ENCODE results near the gene SPEM2. TPM values are rescaled to one million over a fixed set of nuclear protein-coding genes. Genes with fewer than 3 reads are reported as not detected.

Gene SPEM2
- polyA plus RNA-seq, 1 experiment = not detected

- CTCF ChIA-PET = interaction anchor here (1.6 kb wide), 1 partner anchor 11 kb away, joined by 3 read pairs; no protein-coding TSS in a partner anchor
- H3K27me3 ChIP-seq (ENCODE audit: control insufficient read depth, insufficient read depth, low read length) = peaks cover 3% of the 10 kb centered on the region
- H3K27ac ChIP-seq (ENCODE audit: low read depth, low read length) = no peak overlapping the region
- TF ChIP-seq CTCF (IDR thresholded peaks at IDR 0.05; ENCODE audit: low read depth, low read length) = no peak
- H3K9me3 ChIP-seq (ENCODE audit: control insufficient read depth, insufficient read depth, low read length) = peaks cover 1% of the 10 kb centered on the region; the same call in 1 of the 2 replicates
- POLR2A ChIA-PET = no interaction called here
- no peak for DNase-seq (ENCODE audit: low read depth, low spot score)
- H3K4me3 ChIP-seq (ENCODE audit: low read depth, low read length) = no peak overlapping the region
These were observed 917 bp downstream of the SPEM2 start for GRCh38 chr17:7426203-7426863.

DNA sequence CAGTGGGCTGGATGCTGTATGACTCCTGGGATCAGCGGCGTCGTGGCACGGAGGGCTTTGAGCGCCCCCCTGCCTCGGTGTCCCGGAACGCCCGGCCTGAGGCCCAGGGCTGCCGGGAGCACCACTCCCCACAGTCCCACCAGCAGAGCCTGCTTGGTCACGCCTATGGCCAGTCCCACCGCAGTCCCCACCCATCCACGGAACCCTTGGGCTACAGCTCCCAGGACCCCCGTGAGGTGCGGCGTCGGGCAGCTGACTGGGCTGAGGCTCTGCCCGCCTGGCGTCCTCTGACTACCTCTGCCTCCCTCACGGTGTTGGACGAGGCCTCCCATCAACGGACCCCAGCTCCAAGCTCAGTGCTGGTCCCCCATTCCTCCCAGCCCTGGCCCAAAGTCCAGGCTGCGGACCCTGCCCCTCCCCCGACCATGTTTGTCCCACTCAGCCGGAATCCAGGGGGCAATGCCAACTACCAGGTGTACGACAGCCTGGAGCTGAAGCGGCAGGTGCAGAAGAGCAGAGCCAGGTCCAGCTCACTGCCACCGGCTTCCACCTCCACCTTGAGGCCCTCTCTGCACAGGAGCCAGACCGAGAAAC lies 1.6 kb downstream of the SPEM2 start:
- Histone ChIP-seq H3K27ac (ENCODE audit: low read depth, low read length) (no peak overlapping the region), H3K27me3 (ENCODE audit: control insufficient read depth, insufficient read depth, low read length) (peaks cover 3% of the 10 kb centered on the region), H3K9me3 (ENCODE audit: control insufficient read depth, insufficient read depth, low read length) (no peaks in the 10 kb centered on the region; the same call in 1 of the 2 replicates), H3K4me3 (ENCODE audit: low read depth, low read length) (no peak overlapping the region)
- no peak for TF ChIP-seq CTCF (IDR thresholded peaks at IDR 0.05; ENCODE audit: low read depth, low read length)
- CTCF ChIA-PET = no interaction called here
- POLR2A ChIA-PET = no interaction called here
- DNase-seq (ENCODE audit: low read depth, low spot score) = no peak

DNA sequence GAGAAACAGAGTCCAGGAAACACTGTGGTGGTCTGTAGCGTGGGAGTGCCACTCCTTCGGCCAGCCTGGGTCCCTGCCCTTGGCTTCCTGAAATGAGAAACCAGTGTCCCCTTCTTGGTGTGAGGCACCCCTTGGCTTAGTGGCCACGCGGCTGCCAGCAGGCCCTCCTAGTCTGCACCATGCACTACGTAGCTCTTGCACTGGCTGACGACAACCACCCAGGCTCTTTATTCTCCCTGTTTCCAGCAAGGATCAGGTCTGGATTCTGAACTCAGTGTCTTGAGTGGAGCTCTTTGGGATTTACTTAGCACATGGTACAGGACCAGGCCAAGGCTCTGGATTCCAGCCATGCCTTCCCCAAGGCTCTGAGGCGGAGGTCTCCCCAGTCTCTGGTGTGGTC lies 2.1 kb downstream of the SPEM2 start:
- Histone ChIP-seq H3K4me3 (ENCODE audit: low read depth, low read length) (no peak overlapping the region), H3K9me3 (ENCODE audit: control insufficient read depth, insufficient read depth, low read length) (no peaks in the 10 kb centered on the region; the same call in 1 of the 2 replicates), H3K27me3 (ENCODE audit: control insufficient read depth, insufficient read depth, low read length) (peaks cover 3% of the 10 kb centered on the region), H3K27ac (ENCODE audit: low read depth, low read length) (no peak overlapping the region)
- TF ChIP-seq CTCF (IDR thresholded peaks at IDR 0.05; ENCODE audit: low read depth, low read length) = no peak
- ChIA-PET POLR2A (no interaction called here), CTCF (no interaction called here)
- no peak for DNase-seq (ENCODE audit: low read depth, low spot score)

GRCh38 chr17:7428557-7428956 lies 3.1 kb downstream of the SPEM2 start, which contains the start of gene SPEM3:
Gene SPEM3 (plus strand): TSS chr17:7428857. CDS start chr17:7428903, 46 bp downstream.
- ChIA-PET CTCF (no interaction called here), POLR2A (no interaction called here)
- Histone ChIP-seq H3K27ac (ENCODE audit: low read depth, low read length) (no peak within 1 kb of the TSS), H3K9me3 (ENCODE audit: control insufficient read depth, insufficient read depth, low read length) (no peaks in the 10 kb centered on the region; the same call in 1 of the 2 replicates), H3K4me3 (ENCODE audit: low read depth, low read length) (no peak within 1 kb of the TSS), H3K27me3 (ENCODE audit: control insufficient read depth, insufficient read depth, low read length) (peaks cover 3% of the 10 kb centered on the region)
- no peak for DNase-seq (ENCODE audit: low read depth, low spot score)
- TF ChIP-seq CTCF (IDR thresholded peaks at IDR 0.05; ENCODE audit: low read depth, low read length) = no peak

DNA sequence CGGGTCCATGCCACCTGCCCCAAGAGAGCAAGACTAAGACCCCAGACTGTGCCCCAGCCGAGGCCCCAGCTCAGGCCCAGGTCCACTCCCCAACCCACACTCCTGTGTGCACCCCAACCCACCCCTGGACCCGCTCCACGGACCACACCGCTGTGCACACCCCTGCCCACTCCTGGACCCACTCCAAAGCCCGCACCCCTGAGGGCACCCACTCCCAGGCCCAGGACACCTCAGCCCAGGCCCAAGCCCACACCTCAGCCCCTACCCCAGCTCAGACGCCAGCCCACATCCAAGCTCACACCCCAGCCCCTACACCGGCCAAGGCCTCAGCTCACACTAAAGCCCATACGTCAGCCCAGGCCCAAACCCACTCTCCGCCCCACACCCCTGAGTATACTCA lies 4.3 kb downstream of the SPEM2 start:
- TF ChIP-seq CTCF (IDR thresholded peaks at IDR 0.05; ENCODE audit: low read depth, low read length) = no peak
- no peak for DNase-seq (ENCODE audit: low read depth, low spot score)
- CTCF ChIA-PET = no interaction called here
- no peak overlapping the region for H3K27ac ChIP-seq (ENCODE audit: low read depth, low read length)
- H3K27me3 ChIP-seq (ENCODE audit: control insufficient read depth, insufficient read depth, low read length) = peaks cover 3% of the 10 kb centered on the region
- H3K4me3 ChIP-seq (ENCODE audit: low read depth, low read length) = no peak overlapping the region
- no peaks in the 10 kb centered on the region; the same call in 1 of the 2 replicates for H3K9me3 ChIP-seq (ENCODE audit: control insufficient read depth, insufficient read depth, low read length)
- POLR2A ChIA-PET = no interaction called here

Measured in AG04450 (cell line).